Measurements from ENCODE around the gene NONO.

- TF ChIP-seq CTCF (IDR thresholded peaks at IDR 0.05) = no peak
- no peak for TF ChIP-seq REST (IDR thresholded peaks at IDR 0.05; ENCODE audit: insufficient read depth in 1 of 2, low read depth in 2 of 2, low read length in 1 of 2)
- TF ChIP-seq TCF7L2 (IDR thresholded peaks at IDR 0.05; ENCODE audit: low read depth, low read length) = no peak
Observed at GRCh38 chrX:71291381-71291780, 7.9 kb downstream of the NONO start.
